GM12874 (cell line): ENCODE results near the gene TANC1.

Experiments used
- CTCF ChIP-seq: IDR thresholded peaks from 2 replicates; pipeline ENCODE4 v1.5.1; 2011; ENCODE audit warnings: low read depth, mild to moderate bottlenecking, control low read depth, low read length, moderate library complexity; ENCODE audit not compliant: insufficient read depth

Gene TANC1

GRCh38 chr2:159199236-159199635, 230.8 kb downstream of the TANC1 start:
- no peak for TF ChIP-seq CTCF

GRCh38 chr2:159199761-159200465, 231.5 kb downstream of the TANC1 start:
- TF ChIP-seq CTCF: no peak

- TF ChIP-seq CTCF: no peak
Observed at GRCh38 chr2:159200498-159200897, 232.1 kb downstream of the TANC1 start.

GRCh38 chr2:159201360-159202063, 233.1 kb downstream of the TANC1 start:
- TF ChIP-seq CTCF: no peak

GRCh38 chr2:159202568-159203071, 234.2 kb downstream of the TANC1 start:
- TF ChIP-seq CTCF: no peak

GRCh38 chr2:159204381-159205144, 236.1 kb downstream of the TANC1 start:
- TF ChIP-seq CTCF: no peak
